K562 (cell line): ENCODE data around the gene GLP1R. TPM values are rescaled to one million over a fixed set of nuclear protein-coding genes. Genes with fewer than 3 reads are reported as not detected.

Experiments used
- ATAC-seq: fragments of 200-7000 bp; cut with Tn5 transposase; 3 replicates; pipeline ENCODE4 v1.9.1; 2020; ENCODE audit warnings: moderate library complexity
- BruUV-seq: library from RNA; stranded (reverse); fragments of 400-500 nt; replicated peaks from 2 replicates; lab custom pipeline; 2021; lab: Mats Ljungman, UMichigan
- CTCF ChIA-PET: fragments of 300-600 bp; formaldehyde crosslinking; extraction: SDS; loops from one replicate; lab custom pipeline; 2021; ENCODE audit warnings: low intra/inter-chr PET ratio; lab: Yijun Ruan, JAX
- POLR2A ChIA-PET: fragments of 300-600, 350-650 bp; sonication (Branson Sonifier 250); formaldehyde crosslinking; extraction: SDS; loops from one replicate; lab custom pipeline; 2021; ENCODE audit warnings: antibody characterized with exemption, inconsistent platforms; lab: Yijun Ruan, JAX
- DNase-seq, 4 experiments: peaks; one replicate each; pipeline versions ENCODE4 v3.0.0 to v3.0.0-alpha.2; 2011 to 2018; ENCODE audit warnings: low spot score in 3 of 4, mixed read lengths in 3 of 4; ENCODE audit errors: extremely low read depth in 1 of 4
- FAIRE-seq: peaks from 2 replicates; lab custom pipeline; 2011; peaks lifted over from hg19 to GRCh38; lab: Jason Lieb, UNC
- H2AFZ ChIP-seq: 2 replicates; pipeline ENCODE4 v1.6.0; 2011; ENCODE audit warnings: low read depth, low read length, control low read depth, inconsistent platforms
- H3K27ac ChIP-seq: fragments of 200-600 bp; 3 replicates; pipeline ENCODE4 v1.8.0; 2011; ENCODE audit warnings: low read depth, mild to moderate bottlenecking, control low read depth, inconsistent platforms, low read length, moderate library complexity, mixed read lengths; ENCODE audit errors: extremely low read depth
- H3K27me3 ChIP-seq, 2 experiments: fragments of 300-600 bp in 1 of 2; 2 replicates in 1 of 2; 3 replicates in 1 of 2; pipeline versions ENCODE4 v1.6.0 to v1.8.0; 2011; ENCODE audit warnings: inconsistent platforms in 2 of 2, low read length in 2 of 2, mild to moderate bottlenecking in 1 of 2, mixed read lengths in 1 of 2, moderate library complexity in 1 of 2; ENCODE audit not compliant: control insufficient read depth in 2 of 2, insufficient read depth in 2 of 2
- H3K36me3 ChIP-seq: fragments of 300-600 bp; 3 replicates; pipeline ENCODE4 v1.8.0; 2011; ENCODE audit warnings: mild to moderate bottlenecking, low read length, inconsistent platforms; ENCODE audit not compliant: control insufficient read depth, insufficient read depth
- H3K4me1 ChIP-seq, 2 experiments: fragments of 200-600 bp in 1 of 2; replicated peaks in 1 of 2; 2 replicates in 1 of 2; 3 replicates in 1 of 2; pipeline versions ENCODE4 v1.5.1 to v1.8.0; 2011; ENCODE audit warnings: inconsistent platforms in 2 of 2, low read length in 2 of 2, mild to moderate bottlenecking in 1 of 2, mixed read lengths in 1 of 2, moderate library complexity in 1 of 2; ENCODE audit not compliant: control insufficient read depth in 2 of 2, insufficient read depth in 2 of 2
- H3K4me2 ChIP-seq: 2 replicates; pipeline ENCODE4 v1.6.1; 2011; ENCODE audit warnings: low read length, control low read depth, inconsistent platforms, mixed read lengths; ENCODE audit not compliant: insufficient read depth
- H3K4me3 ChIP-seq: fragments of 200-600 bp; sonication (generic), shearing (Covaris generic); 2 replicates; pipeline ENCODE4 v1.5.1; 2016; ENCODE audit warnings: control low read depth, inconsistent platforms
- H3K79me2 ChIP-seq: fragments of 200-600 bp; 3 replicates; pipeline ENCODE4 v1.8.0; 2011; ENCODE audit warnings: low read length, inconsistent platforms; ENCODE audit not compliant: control insufficient read depth, insufficient read depth
- H3K9ac ChIP-seq, 2 experiments: 2 replicates each; pipeline versions ENCODE4 v1.6.0 to v1.6.1; 2011; ENCODE audit warnings: low read depth in 2 of 2, low read length in 2 of 2, control low read depth in 1 of 2, inconsistent platforms in 1 of 2, mild to moderate bottlenecking in 1 of 2, mixed read lengths in 1 of 2; ENCODE audit not compliant: insufficient read depth in 1 of 2
- H3K9me1 ChIP-seq: one replicate; pipeline ENCODE4 v1.6.0; 2011; ENCODE audit warnings: inconsistent platforms, mild to moderate bottlenecking, low read length, moderate library complexity; ENCODE audit not compliant: control insufficient read depth, insufficient read depth
- H3K9me3 ChIP-seq: replicated peaks from 2 replicates; pipeline ENCODE4 v1.5.1; 2011; ENCODE audit warnings: low read depth, low read length, inconsistent platforms; ENCODE audit not compliant: control insufficient read depth, insufficient read depth
- H4K20me1 ChIP-seq: replicated peaks from 2 replicates; pipeline ENCODE4 v1.6.1; 2011; ENCODE audit warnings: low read length, inconsistent platforms, mixed read lengths; ENCODE audit not compliant: control insufficient read depth, insufficient read depth
- NFIC ChIP-seq: fragments of 450-650 bp; IDR thresholded peaks from 2 replicates; pipeline ENCODE4 v1.6.1; 2017; ENCODE audit warnings: mild to moderate bottlenecking, inconsistent platforms
- TAL1 ChIP-seq: fragments of 450-650 bp; IDR thresholded peaks from 2 replicates; pipeline ENCODE4 v1.6.1; 2016; ENCODE audit warnings: mild to moderate bottlenecking
- ZZZ3 ChIP-seq: fragments of 450-650 bp; IDR thresholded peaks from 2 replicates; pipeline ENCODE4 v1.6.1; 2016; ENCODE audit warnings: antibody characterized with exemption, mild to moderate bottlenecking, moderate library complexity
- WGBS: fragments of 100-300 bp; shearing (Covaris generic); methylation state at CpG from one replicate; pipeline ENCODE4 v1.1.6; 2016; ENCODE audit warnings: low coverage, mixed read lengths; ENCODE audit not compliant: insufficient coverage; ENCODE audit errors: missing lambda C conversion rate; 5-methylcytosine and 5-hydroxymethylcytosine counted together
- in situ Hi-C: fragments of 300-500 bp; cut with MboI; formaldehyde crosslinking; loops from 4 replicates; pipeline ENCODE4 v1.15.0; 2018; ENCODE audit warnings: inconsistent platforms, mixed read lengths
- intact Hi-C: fragments of 100-400 bp; cut with micrococcal nuclease; formaldehyde crosslinking; loops from 2 replicates; pipeline ENCODE4 v1.14.2; 2022
- polyA plus RNA-seq, 8 experiments: library from polyadenylated mRNA; depleted of rRNA in 4 of 8; stranded (reverse) in 5 of 8; unstranded in 3 of 8; fragments of >200 nt; fragmentation: Nextera tagmentation in 2 of 8; fragmentation: Illumina TruSeq in 1 of 8; extraction: Ambion mirVana in 2 of 8; extraction: Trizol in 1 of 8; gene quantifications; 2 replicates each; pipeline versions ENCODE4 v1.2.1 to v1.2.3, GENCODE V29; 2011 to 2014; ENCODE audit warnings: inconsistent platforms in 1 of 8, missing spikeins in 1 of 8
- total RNA-seq, 7 experiments: library from RNA; depleted of rRNA in 6 of 7; stranded (reverse); fragments of >200 nt in 6 of 7; fragmentation: Illumina TruSeq in 2 of 7; extraction: Trizol in 2 of 7; gene quantifications; 2 replicates each; pipeline versions ENCODE4 v1.2.1 to v1.2.3, GENCODE V29; 2011 to 2021; ENCODE audit warnings: low replicate concordance in 1 of 7
- TF ChIP-seq, protein P1 (sequence below), 2 experiments: IDR thresholded peaks; 2 replicates each; pipeline ENCODE4 v1.6.1; 2012; ENCODE audit warnings: improper control_type of control experiment in 2 of 2, low read depth in 2 of 2, low read length in 2 of 2, borderline replicate concordance in 1 of 2

The GLP1R gene
- total and polyA plus RNA-seq, 9 of the 15 experiments (the other 6 are each of a cell fraction or from before 2014, with no cell fraction given) = not detected

DNA sequence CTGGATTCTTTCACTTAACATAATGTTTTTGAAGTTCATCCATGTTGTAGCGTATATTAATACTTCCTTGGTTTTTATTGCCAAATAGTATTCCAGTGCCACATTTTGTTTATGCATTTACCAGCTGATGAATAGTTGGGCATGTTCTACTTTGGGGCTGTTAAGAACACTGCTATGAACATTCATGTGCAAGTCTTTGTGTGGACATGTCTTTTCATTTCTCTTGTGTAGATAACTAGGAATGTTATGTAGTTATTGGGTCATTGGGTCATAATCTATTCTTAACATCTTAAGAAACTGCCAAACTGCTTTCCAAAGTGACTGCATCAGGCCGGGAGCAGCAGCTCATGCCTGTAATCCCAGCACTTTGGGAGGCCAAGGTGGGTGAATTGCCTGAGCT, 43.8 kb upstream of the GLP1R start (continued):
- TF ChIP-seq, protein P1, sequence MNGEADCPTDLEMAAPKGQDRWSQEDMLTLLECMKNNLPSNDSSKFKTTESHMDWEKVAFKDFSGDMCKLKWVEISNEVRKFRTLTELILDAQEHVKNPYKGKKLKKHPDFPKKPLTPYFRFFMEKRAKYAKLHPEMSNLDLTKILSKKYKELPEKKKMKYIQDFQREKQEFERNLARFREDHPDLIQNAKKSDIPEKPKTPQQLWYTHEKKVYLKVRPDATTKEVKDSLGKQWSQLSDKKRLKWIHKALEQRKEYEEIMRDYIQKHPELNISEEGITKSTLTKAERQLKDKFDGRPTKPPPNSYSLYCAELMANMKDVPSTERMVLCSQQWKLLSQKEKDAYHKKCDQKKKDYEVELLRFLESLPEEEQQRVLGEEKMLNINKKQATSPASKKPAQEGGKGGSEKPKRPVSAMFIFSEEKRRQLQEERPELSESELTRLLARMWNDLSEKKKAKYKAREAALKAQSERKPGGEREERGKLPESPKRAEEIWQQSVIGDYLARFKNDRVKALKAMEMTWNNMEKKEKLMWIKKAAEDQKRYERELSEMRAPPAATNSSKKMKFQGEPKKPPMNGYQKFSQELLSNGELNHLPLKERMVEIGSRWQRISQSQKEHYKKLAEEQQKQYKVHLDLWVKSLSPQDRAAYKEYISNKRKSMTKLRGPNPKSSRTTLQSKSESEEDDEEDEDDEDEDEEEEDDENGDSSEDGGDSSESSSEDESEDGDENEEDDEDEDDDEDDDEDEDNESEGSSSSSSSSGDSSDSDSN (IDR thresholded peaks at IDR 0.05; ENCODE audit: borderline replicate concordance in 1 of 2, low read depth in 2 of 2, low read length in 2 of 2) = no peak

DNA sequence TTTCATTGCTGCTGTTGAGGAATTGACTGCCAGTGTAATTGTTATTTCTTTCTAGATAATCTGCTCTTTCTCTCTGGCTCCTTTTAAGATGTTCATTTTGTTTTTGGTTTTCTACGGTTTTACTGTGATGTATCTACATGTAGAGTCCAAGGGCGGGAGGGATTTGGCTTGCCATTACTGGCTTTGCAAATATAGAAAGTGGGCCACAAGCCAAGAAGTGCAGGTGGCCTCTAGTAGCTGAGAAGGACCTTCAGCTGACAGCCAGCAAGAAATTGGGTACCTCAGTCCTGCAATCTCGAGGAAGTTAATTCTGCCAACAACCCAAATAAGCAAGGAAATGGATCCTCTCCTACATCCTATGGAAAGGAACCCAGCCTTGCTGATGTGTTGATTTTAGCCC, 42.8 kb upstream of the GLP1R start:
- FAIRE-seq (no peak), ATAC-seq (no peak), DNase-seq (peak in 1 of 4 experiments; percentile 67)
- no peak overlapping the region for H3K27ac ChIP-seq
- H4K20me1 ChIP-seq = no peaks in the 10 kb centered on the region
- no peaks in the 10 kb centered on the region for H3K9me3 ChIP-seq
- peaks cover 6 to 24% of the 10 kb centered on the region in 2 experiments for H3K4me1 ChIP-seq
- BruUV-seq = no TSS peak
- H2AFZ ChIP-seq = 0 out of 2 replicates have a peak overlapping the region, but pooled peaks have one; percentile 12
- no peak overlapping the region for H3K4me3 ChIP-seq
- no peaks in the 10 kb centered on the region for H3K79me2 ChIP-seq
- H3K4me2 ChIP-seq = no peak overlapping the region
- in situ Hi-C loops = no loop called here
- CTCF ChIA-PET = no interaction called here
- intact Hi-C loops = no loop called here
- 27% methylated on average over 3 of the region's 3 CpGs for WGBS
- H3K36me3 ChIP-seq = no peaks in the 10 kb centered on the region
- no peak for TF ChIP-seq ZZZ3
- no peak for TF ChIP-seq TAL1
- peak; percentile 76 for TF ChIP-seq NFIC
- no peak overlapping the region for H3K9ac ChIP-seq
- POLR2A ChIA-PET = interaction anchor here (1.2 kb wide), 1 partner anchor 12 kb away, joined by 3 read pairs; no protein-coding TSS in a partner anchor
- peaks cover 11 to 13% of the 10 kb centered on the region in 2 experiments for H3K27me3 ChIP-seq
- H3K9me1 ChIP-seq = no peaks in the 10 kb centered on the region
